GM04504 (cell line): ENCODE measurements around the gene RAD51C.
A peak's percentile ranks its signal among the peaks of the same experiment; 100 is the strongest.
"Not testable (repeated sequence)": the region's sequence is repeated elsewhere in the genome, so short reads cannot be mapped to it uniquely, and the experiment has no call there.

Experiments
- DNase-seq: peaks from one replicate; pipeline ENCODE4 v3.0.0-alpha.2; 2012; ENCODE audit warnings: low read depth

RAD51C gene

GRCh38 chr17:58692239-58693055 is at the start of gene RAD51C:
RAD51C (plus strand) TSS chr17:58692602; CDS start chr17:58692644, 42 bp downstream.
- peak; percentile 58 for DNase-seq

GRCh38 chr17:58643147-58643546 is 49.3 kb upstream of the RAD51C start:
- peak; percentile 16 for DNase-seq

- no peak for DNase-seq
Observed at GRCh38 chr17:58648236-58648635, 44.2 kb upstream of the RAD51C start.

GRCh38 chr17:58657962-58658803 is 34.2 kb upstream of the RAD51C start:
- DNase-seq: not testable (repeated sequence)

- DNase-seq: peak; percentile 83
Observed at GRCh38 chr17:58658804-58659713, 33.3 kb upstream of the RAD51C start.

- not testable (repeated sequence) for DNase-seq
Observed at GRCh38 chr17:58659714-58660084, 32.7 kb upstream of the RAD51C start.

GRCh38 chr17:58660621-58661020 is 31.8 kb upstream of the RAD51C start:
- DNase-seq: no peak

GRCh38 chr17:58661499-58661898 is 30.9 kb upstream of the RAD51C start:
- no peak for DNase-seq

- DNase-seq: no peak
Observed at GRCh38 chr17:58664302-58664701, 28.1 kb upstream of the RAD51C start.

- no peak for DNase-seq
Observed at GRCh38 chr17:58665946-58666857, 26.2 kb upstream of the RAD51C start.

GRCh38 chr17:58666858-58667267 is 25.5 kb upstream of the RAD51C start:
- DNase-seq: no peak

GRCh38 chr17:58667934-58668597 is 24.3 kb upstream of the RAD51C start:
- no peak for DNase-seq

- no peak for DNase-seq
Observed at GRCh38 chr17:58668598-58668935, 23.8 kb upstream of the RAD51C start.

- DNase-seq: no peak
Observed at GRCh38 chr17:58669853-58670252, 22.5 kb upstream of the RAD51C start.

GRCh38 chr17:58671969-58672368 is 20.4 kb upstream of the RAD51C start:
- DNase-seq: no peak

- DNase-seq: no peak
Observed at GRCh38 chr17:58677194-58677880, 15.1 kb upstream of the RAD51C start.

GRCh38 chr17:58678287-58678686 is 14.1 kb upstream of the RAD51C start:
- DNase-seq: not testable (repeated sequence)

- no peak for DNase-seq
Observed at GRCh38 chr17:58679263-58680037, 13.0 kb upstream of the RAD51C start.

- DNase-seq: no peak
Observed at GRCh38 chr17:58680038-58680369, 12.4 kb upstream of the RAD51C start.
